HG03457 (cell line): ENCODE data around the gene NT5C1B.
"Not testable (repeated sequence)": the region's sequence is repeated elsewhere in the genome, so short reads cannot be mapped to it uniquely, and the experiment has no call there.

Experiments used
- ATAC-seq: cut with Tn5 transposase; IDR thresholded peaks from one replicate; pipeline ENCODE4 v1.9.1; 2021; ENCODE audit warnings: moderate number of reproducible peaks; ENCODE audit not compliant: unreplicated experiment

Gene NT5C1B

GRCh38 chr2:18589354-18589753, at the start of gene NT5C1B:
TSS of gene NT5C1B (minus strand) at chr2:18589569. CDS start at chr2:18589468, 101 bp downstream.
- no peak for ATAC-seq

GRCh38 chr2:18637196-18637595, 47.8 kb upstream of the NT5C1B start:
- ATAC-seq = no peak

- not testable (repeated sequence) for ATAC-seq
Observed at GRCh38 chr2:18632699-18633098, 43.3 kb upstream of the NT5C1B start.

- ATAC-seq = no peak
Observed at GRCh38 chr2:18630941-18631340, 41.6 kb upstream of the NT5C1B start.

GRCh38 chr2:18630541-18630940, 41.2 kb upstream of the NT5C1B start:
- no peak for ATAC-seq

GRCh38 chr2:18630101-18630500, 40.7 kb upstream of the NT5C1B start:
- no peak for ATAC-seq

GRCh38 chr2:18626958-18627650, 37.7 kb upstream of the NT5C1B start:
- ATAC-seq = no peak

GRCh38 chr2:18626256-18626668, 36.9 kb upstream of the NT5C1B start:
- no peak for ATAC-seq

GRCh38 chr2:18625563-18625962, 36.2 kb upstream of the NT5C1B start:
- no peak for ATAC-seq

GRCh38 chr2:18623782-18624181, 34.4 kb upstream of the NT5C1B start:
- no peak for ATAC-seq

GRCh38 chr2:18620867-18621632, 31.7 kb upstream of the NT5C1B start:
- ATAC-seq = no peak

GRCh38 chr2:18619091-18619490, 29.7 kb upstream of the NT5C1B start:
- no peak for ATAC-seq

- ATAC-seq = no peak
Observed at GRCh38 chr2:18614041-18614440, 24.7 kb upstream of the NT5C1B start.

- ATAC-seq = no peak
Observed at GRCh38 chr2:18612133-18612532, 22.8 kb upstream of the NT5C1B start.

GRCh38 chr2:18611604-18612003, 22.2 kb upstream of the NT5C1B start:
- no peak for ATAC-seq

- no peak for ATAC-seq
Observed at GRCh38 chr2:18611184-18611583, 21.8 kb upstream of the NT5C1B start.

GRCh38 chr2:18610651-18611050, 21.3 kb upstream of the NT5C1B start:
- no peak for ATAC-seq

GRCh38 chr2:18610090-18610489, 20.7 kb upstream of the NT5C1B start:
- no peak for ATAC-seq

GRCh38 chr2:18605115-18605514, 15.7 kb upstream of the NT5C1B start:
- no peak for ATAC-seq

GRCh38 chr2:18604531-18604885, 15.1 kb upstream of the NT5C1B start:
- ATAC-seq = no peak

GRCh38 chr2:18603854-18604530, 14.6 kb upstream of the NT5C1B start:
- ATAC-seq = no peak

- no peak for ATAC-seq
Observed at GRCh38 chr2:18602298-18602697, 12.9 kb upstream of the NT5C1B start.
